Lung (tissue), 12 donors: ENCODE data around the gene PIGU. TPM values are rescaled to one million over a fixed set of nuclear protein-coding genes. Genes with fewer than 3 reads are reported as not detected.

Experiments
- ATAC-seq: fragments of 200-7000 bp; cut with Tn5 transposase; one replicate; pipeline ENCODE4 v1.9.1; 2020; ENCODE audit warnings: moderate number of reproducible peaks; ENCODE audit not compliant: insufficient read depth, low FRiP score
- DNase-seq, 3 donors: peaks; one replicate each; pipeline ENCODE4 v3.0.0-alpha.2; 2013 to 2017
- H3K27ac ChIP-seq, 2 donors: one replicate each; pipeline ENCODE4 v1.5.1; 2013; ENCODE audit warnings: mild to moderate bottlenecking in 2 of 2, moderate library complexity in 2 of 2, control low read depth in 1 of 2, inconsistent platforms in 1 of 2, low read depth in 1 of 2, low read length in 1 of 2
- H3K27me3 ChIP-seq, 3 donors: one replicate each; pipeline ENCODE4 v1.5.1; 2013; ENCODE audit warnings: low read length in 2 of 3; ENCODE audit not compliant: control insufficient read depth in 3 of 3, insufficient read depth in 3 of 3
- H3K36me3 ChIP-seq, 4 donors: one replicate each; pipeline ENCODE4 v1.5.1; 2013; ENCODE audit warnings: low read length in 4 of 4, mild to moderate bottlenecking in 1 of 4, moderate library complexity in 1 of 4; ENCODE audit not compliant: control insufficient read depth in 4 of 4, insufficient read depth in 4 of 4
- H3K4me1 ChIP-seq, 5 donors: one replicate each; pipeline ENCODE4 v1.5.1; 2013; ENCODE audit warnings: low read length in 5 of 5, mild to moderate bottlenecking in 2 of 5, moderate library complexity in 1 of 5; ENCODE audit not compliant: control insufficient read depth in 5 of 5, insufficient read depth in 5 of 5
- H3K4me3 ChIP-seq: one replicate; pipeline ENCODE4 v1.5.1; 2013; ENCODE audit warnings: mild to moderate bottlenecking, control low read depth, moderate library complexity
- H3K9ac ChIP-seq, 2 donors: one replicate each; pipeline ENCODE4 v1.5.1; 2013; ENCODE audit warnings: low read length in 2 of 2, control low read depth in 1 of 2; ENCODE audit not compliant: insufficient read depth in 1 of 2
- H3K9me3 ChIP-seq, 4 donors: one replicate each; pipeline ENCODE4 v1.5.1; 2013; ENCODE audit warnings: low read length in 3 of 4, mild to moderate bottlenecking in 1 of 4, moderate library complexity in 1 of 4; ENCODE audit not compliant: control insufficient read depth in 4 of 4, insufficient read depth in 3 of 4
- CTCF ChIP-seq: IDR thresholded peaks from 2 replicates; pipeline ENCODE4 v1.5.1; 2012; ENCODE audit warnings: mild to moderate bottlenecking; ENCODE audit errors: control extremely low read depth, extremely low read depth
- WGBS, 2 donors: extraction: QIAGEN DNeasy Blood & Tissue Kit; methylation state at CpG; one replicate each; pipeline ENCODE4 v1.1.7; 2013; 5-methylcytosine and 5-hydroxymethylcytosine counted together
- polyA plus RNA-seq, 2 donors: library from polyadenylated mRNA; stranded (reverse); fragments of 200-250 nt; gene quantifications; one replicate each; pipeline ENCODE4 v1.2.1, GENCODE V29; 2013
- total RNA-seq, 2 donors: library from RNA; depleted of rRNA in 1 of 2; stranded (reverse); fragments of >200 nt in 1 of 2; gene quantifications; one replicate each; pipeline ENCODE4 v1.2.1, GENCODE V29; 2014 to 2021
- donor health status: control.
- donor health status: control.
- donor health status: Bipolar disorder and iron deficiency.
- donor health status: healthy.
- donor health status: DM: yes; HTN: yes; CAD: no.

The PIGU gene
- total and polyA plus RNA-seq, 4 donors, result 15.7 to 21.2 (median 20.1) TPM

DNA sequence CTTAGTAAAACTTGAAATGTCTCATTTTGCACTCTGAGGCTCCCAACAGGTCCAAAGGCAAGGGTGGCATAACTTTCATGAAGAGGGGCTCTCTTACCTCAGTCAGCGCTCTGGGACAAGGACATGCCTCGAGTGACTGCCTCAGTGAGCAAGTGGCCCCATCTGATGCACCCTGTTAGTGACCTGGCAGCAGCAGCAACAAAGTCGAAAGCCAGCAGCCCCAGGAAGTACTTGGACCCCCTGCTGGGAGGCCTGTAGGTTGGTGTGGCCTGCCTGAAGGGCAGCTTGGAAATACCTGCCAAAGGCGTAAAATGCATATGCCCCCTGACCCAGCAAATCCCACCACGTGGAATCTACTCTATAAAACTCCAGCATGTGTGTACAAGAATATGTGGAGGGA lies 105.1 kb downstream of the PIGU start:
- DNase-seq (no peak), ATAC-seq (no peak)
- no peak overlapping the region for H3K9ac ChIP-seq
- 91 to 95% methylated on average over 5 of the region's 5 CpGs for WGBS, 2 donors
- H3K36me3 ChIP-seq, result peaks cover 0 to 7% (median 3%) of the 10 kb centered on the region in 4 donors
- no peak overlapping the region for H3K27ac ChIP-seq
- no peak overlapping the region for H3K4me3 ChIP-seq
- TF ChIP-seq CTCF, result no peak
- H3K4me1 ChIP-seq, result peaks cover 0 to 2% (median 0%) of the 10 kb centered on the region in 5 donors
- no peaks in the 10 kb centered on the region for H3K27me3 ChIP-seq
- no peaks in the 10 kb centered on the region for H3K9me3 ChIP-seq

DNA sequence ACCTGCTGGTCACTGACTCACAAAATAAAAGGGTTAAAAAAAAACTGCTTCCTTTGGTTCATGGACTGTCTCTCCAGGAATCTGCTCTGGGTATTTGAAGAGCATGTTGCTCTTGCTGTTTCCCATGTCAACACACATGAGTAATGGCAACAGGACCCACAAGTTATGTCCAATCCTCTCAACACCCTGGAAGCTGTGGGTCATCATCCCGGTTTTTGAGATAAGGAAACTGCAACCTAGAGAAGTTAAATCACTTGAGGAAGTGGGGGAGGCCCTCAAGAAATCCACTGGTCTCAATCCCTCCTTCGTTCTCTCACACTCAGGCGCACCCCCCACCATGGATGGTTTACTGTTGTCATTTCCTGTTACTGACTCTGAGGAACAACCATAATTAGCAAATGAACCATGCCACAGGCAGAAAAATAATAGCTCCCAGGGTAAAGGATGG lies 106.0 kb downstream of the PIGU start:
- no peak overlapping the region for H3K9ac ChIP-seq
- H3K9me3 ChIP-seq, result no peaks in the 10 kb centered on the region
- no peaks in the 10 kb centered on the region for H3K27me3 ChIP-seq
- peaks cover 0 to 7% (median 4%) of the 10 kb centered on the region in 4 donors for H3K36me3 ChIP-seq
- WGBS, 2 donors, result 15 to 31% methylated on average over 3 of the region's 3 CpGs
- no peak for TF ChIP-seq CTCF
- peaks cover 0 to 6% (median 0%) of the 10 kb centered on the region in 5 donors for H3K4me1 ChIP-seq
- DNase-seq (no peak), ATAC-seq (no peak)
- H3K27ac ChIP-seq, result peak overlapping the region in 1 of 2 donors; percentile 37
- H3K4me3 ChIP-seq, result no peak overlapping the region

- 93 to 100% methylated on average over 2 of the region's 2 CpGs for WGBS, 2 donors
Observed at GRCh38 chr20:34569598-34569997, 107.3 kb downstream of the PIGU start.

More at GRCh38 chr20:34569598-34569997, 107.3 kb downstream of the PIGU start:
- no peaks in the 10 kb centered on the region for H3K27me3 ChIP-seq
- no peak overlapping the region for H3K27ac ChIP-seq
- H3K9ac ChIP-seq, result no peak overlapping the region
- no peak for ATAC-seq
- H3K36me3 ChIP-seq, result peaks cover 0 to 10% (median 4%) of the 10 kb centered on the region in 4 donors
- H3K9me3 ChIP-seq, result no peaks in the 10 kb centered on the region
- no peak overlapping the region for H3K4me3 ChIP-seq
- no peak for TF ChIP-seq CTCF
- no peak for DNase-seq
- H3K4me1 ChIP-seq, result peaks cover 0 to 3% (median 0%) of the 10 kb centered on the region in 5 donors
